Karpas-422 (cell line): ENCODE measurements around the gene CPHXL2. TPM values are rescaled to one million over a fixed set of nuclear protein-coding genes. Genes with fewer than 3 reads are reported as not detected.
A peak's percentile ranks its signal among the peaks of the same experiment; 100 is the strongest.

Source experiments
- DNase-seq: peaks from one replicate; pipeline ENCODE4 v3.0.0-alpha.2; 2015
- H2AFZ ChIP-seq: fragments of 200-600 bp; sonication (generic); 2 replicates; pipeline ENCODE4 v1.6.1; 2014; ENCODE audit warnings: antibody characterized with exemption, low read length, mixed read lengths
- H3K27ac ChIP-seq: fragments of 200-600 bp; sonication (generic); 2 replicates; pipeline ENCODE4 v1.5.1; 2014; ENCODE audit warnings: mild to moderate bottlenecking, low read length, moderate library complexity
- H3K27me3 ChIP-seq: fragments of 200-600 bp; sonication (generic); 2 replicates; pipeline ENCODE4 v1.6.1; 2014; ENCODE audit warnings: low read length, mixed read lengths
- H3K36me3 ChIP-seq: fragments of 200-600 bp; sonication (generic); 2 replicates; pipeline ENCODE4 v1.6.1; 2014; ENCODE audit warnings: low read length, mixed read lengths; ENCODE audit not compliant: insufficient read depth
- H3K4me1 ChIP-seq: fragments of 200-600 bp; sonication (generic); 2 replicates; pipeline ENCODE4 v1.6.1; 2014; ENCODE audit warnings: mild to moderate bottlenecking, low read length, mixed read lengths
- H3K4me2 ChIP-seq: fragments of 200-600 bp; sonication (generic); 2 replicates; pipeline ENCODE4 v1.6.1; 2014; ENCODE audit warnings: low read length, low read depth, mild to moderate bottlenecking; ENCODE audit not compliant: poor library complexity, severe bottlenecking
- H3K4me3 ChIP-seq: fragments of 200-600 bp; sonication (generic); 2 replicates; pipeline ENCODE4 v1.5.1; 2014; ENCODE audit warnings: mild to moderate bottlenecking, antibody characterized with exemption, low read length, mixed read lengths
- H3K79me2 ChIP-seq: fragments of 200-600 bp; sonication (generic); 2 replicates; pipeline ENCODE4 v1.6.1; 2014; ENCODE audit warnings: mild to moderate bottlenecking, low read length, mixed read lengths
- H3K9ac ChIP-seq: fragments of 200-600 bp; sonication (generic); 2 replicates; pipeline ENCODE4 v1.6.0; 2014; ENCODE audit warnings: low read length
- H3K9me2 ChIP-seq: fragments of 200-600 bp; sonication (generic), shearing (Covaris generic); replicated peaks from 2 replicates; pipeline ENCODE4 v1.6.0; 2014; ENCODE audit warnings: mild to moderate bottlenecking, low read length, moderate library complexity; ENCODE audit not compliant: insufficient read depth
- H3K9me3 ChIP-seq: fragments of 300-700, 200-600 bp; sonication (generic); 2 replicates; pipeline ENCODE4 v1.6.1; 2014; ENCODE audit warnings: low read length, mixed read lengths
- H4K20me1 ChIP-seq: fragments of 200-600 bp; sonication (generic); 2 replicates; pipeline ENCODE4 v1.6.1; 2014; ENCODE audit warnings: mild to moderate bottlenecking, antibody characterized with exemption, low read length, low read depth; ENCODE audit not compliant: insufficient read depth
- total RNA-seq: library from RNA; depleted of rRNA; stranded (reverse); fragments of >200 nt; shearing (Covaris generic); gene quantifications from 2 replicates; pipeline ENCODE4 v1.2.3, GENCODE V29; 2014; ENCODE audit warnings: low replicate concordance

The CPHXL2 gene
- total RNA-seq, 1 experiment from 2014 or later: not detected

DNA sequence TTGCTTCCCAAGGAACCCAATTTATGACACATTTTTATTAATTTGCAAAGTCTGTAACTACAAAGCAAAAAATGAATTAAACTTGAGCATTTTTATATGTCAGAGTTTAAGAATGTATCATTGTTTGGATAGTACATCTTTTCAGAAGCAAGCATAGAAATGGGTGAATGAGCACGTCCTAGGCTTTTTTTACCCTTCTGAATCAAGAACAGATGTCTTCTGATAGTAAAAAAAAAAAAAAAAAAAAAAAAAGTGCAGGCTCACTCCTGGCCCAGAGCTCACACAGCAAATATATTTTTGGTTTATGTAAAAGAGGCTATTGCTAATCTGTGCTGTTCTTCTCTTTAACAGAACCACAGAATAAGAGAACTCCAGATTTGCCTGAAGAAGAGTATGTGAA is 22.9 kb downstream of the CPHXL2 start:
- Histone ChIP-seq H3K9ac (peak overlapping the region; percentile 66), H3K4me3 (peak overlapping the region; percentile 55), H3K9me3 (no peaks in the 10 kb centered on the region), H2AFZ (no peak overlapping the region), H4K20me1 (peaks cover 5% of the 10 kb centered on the region; the same call in 1 of the 2 replicates), H3K4me2 (peak overlapping the region; percentile 98), H3K79me2 (peaks cover 83% of the 10 kb centered on the region), H3K4me1 (peaks cover 51% of the 10 kb centered on the region), H3K36me3 (peaks cover 45% of the 10 kb centered on the region), H3K9me2 (no peaks in the 10 kb centered on the region), H3K27ac (peak overlapping the region; percentile 92), H3K27me3 (no peaks in the 10 kb centered on the region)
- DNase-seq: peak; percentile 80

- peak overlapping the region; percentile 98 for H3K4me2 ChIP-seq
- peak; percentile 93 for DNase-seq
- H3K4me3 ChIP-seq: peak overlapping the region; percentile 95
- no peaks in the 10 kb centered on the region for H3K27me3 ChIP-seq
- peak overlapping the region; percentile 15 for H2AFZ ChIP-seq
- H3K9me2 ChIP-seq: no peaks in the 10 kb centered on the region
- peaks cover 23% of the 10 kb centered on the region for H4K20me1 ChIP-seq
- no peaks in the 10 kb centered on the region for H3K9me3 ChIP-seq
- H3K36me3 ChIP-seq: peaks cover 23% of the 10 kb centered on the region; the same call in 1 of the 2 replicates
- H3K79me2 ChIP-seq: peaks cover 95% of the 10 kb centered on the region
- peaks cover 64% of the 10 kb centered on the region for H3K4me1 ChIP-seq
- peak overlapping the region; percentile 92 for H3K27ac ChIP-seq
- peak overlapping the region; percentile 96 for H3K9ac ChIP-seq
These were observed 28.3 kb downstream of the CPHXL2 start for GRCh38 chr16:75648265-75649076.

DNA sequence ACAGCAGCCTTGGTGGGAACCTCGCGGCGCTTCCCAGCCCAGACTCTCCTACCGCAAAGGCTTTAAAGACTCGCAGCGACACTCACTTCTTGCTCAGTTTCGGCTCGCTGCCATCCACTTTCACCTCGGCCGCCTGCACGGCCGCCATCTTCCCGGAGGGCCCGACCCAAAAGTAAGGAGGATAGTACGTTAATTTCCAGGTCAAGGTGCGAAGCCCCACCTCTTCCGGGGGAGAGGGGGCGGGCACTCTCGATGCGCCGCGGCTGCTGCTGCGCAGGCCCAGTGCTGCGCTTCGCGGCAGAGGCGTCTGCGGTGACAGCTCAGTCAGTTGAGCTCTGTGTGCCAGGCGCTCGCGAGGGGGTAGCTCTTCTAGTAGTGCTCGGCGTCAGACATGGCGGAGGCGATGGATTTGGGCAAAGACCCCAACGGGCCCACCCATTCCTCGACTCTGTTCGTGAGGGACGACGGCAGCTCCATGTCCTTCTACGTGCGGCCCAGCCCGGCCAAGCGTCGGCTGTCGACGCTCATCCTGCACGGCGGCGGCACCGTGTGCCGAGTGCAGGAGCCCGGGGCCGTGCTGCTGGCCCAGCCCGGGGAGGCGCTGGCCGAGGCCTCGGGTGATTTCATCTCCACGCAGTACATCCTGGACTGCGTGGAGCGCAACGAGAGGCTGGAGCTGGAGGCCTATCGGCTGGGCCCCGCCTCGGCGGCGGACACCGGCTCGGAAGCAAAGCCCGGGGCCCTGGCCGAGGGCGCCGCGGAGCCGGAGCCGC is 29.1 kb downstream of the CPHXL2 start, which contains the start of the genes KARS1 and TERF2IP:
Gene KARS1, minus strand, starts transcription at position 174 of the 773 bp plus-strand sequence. Its CDS starts 26 bp downstream, at position 148.
Gene TERF2IP, plus strand, starts transcription at position 282 of the 773 bp plus-strand sequence. Its CDS starts 110 bp downstream, at position 392.
- peaks cover 56% of the 10 kb centered on the region for H3K4me1 ChIP-seq
- H4K20me1 ChIP-seq: peaks cover 23% of the 10 kb centered on the region
- peak within 1 kb of the TSS; percentile 96 for H3K9ac ChIP-seq
- peaks cover 95% of the 10 kb centered on the region for H3K79me2 ChIP-seq
- H3K4me2 ChIP-seq: peak within 1 kb of the TSS; percentile 98
- H3K9me3 ChIP-seq: no peaks in the 10 kb centered on the region
- H3K27ac ChIP-seq: peak within 1 kb of the TSS; percentile 92
- DNase-seq: peak; percentile 97
- no peaks in the 10 kb centered on the region for H3K27me3 ChIP-seq
- H3K36me3 ChIP-seq: peaks cover 27% of the 10 kb centered on the region; the same call in 1 of the 2 replicates
- peak within 1 kb of the TSS; percentile 69 for H2AFZ ChIP-seq
- H3K4me3 ChIP-seq: peak within 1 kb of the TSS; percentile 95
- no peaks in the 10 kb centered on the region for H3K9me2 ChIP-seq

DNA sequence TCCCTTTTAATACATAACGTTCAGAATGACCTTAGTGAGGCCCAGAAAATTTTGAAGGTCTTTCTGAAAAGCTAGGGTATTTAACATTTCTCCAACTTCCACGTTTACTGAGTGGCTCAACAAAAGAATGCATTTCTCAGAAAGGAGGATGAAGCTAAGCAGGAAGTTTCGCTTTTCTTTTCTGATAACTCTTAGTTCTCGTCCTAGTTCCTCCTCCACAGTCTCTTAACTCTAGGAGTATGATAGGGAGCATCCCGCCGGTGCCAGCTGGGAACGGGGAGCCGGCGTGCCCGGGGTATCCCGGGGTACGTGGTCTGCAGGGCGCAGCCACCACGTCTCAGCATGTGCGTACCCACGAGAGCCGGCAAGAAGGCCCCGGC is 29.7 kb downstream of the CPHXL2 start:
- Histone ChIP-seq H4K20me1 (peaks cover 21% of the 10 kb centered on the region), H2AFZ (peak overlapping the region; percentile 69; the same call in 1 of the 2 replicates), H3K79me2 (peaks cover 94% of the 10 kb centered on the region), H3K9ac (peak overlapping the region; percentile 96), H3K4me2 (peak overlapping the region; percentile 98), H3K9me2 (no peaks in the 10 kb centered on the region), H3K27ac (peak overlapping the region; percentile 39; the same call in 1 of the 2 replicates), H3K36me3 (peaks cover 27% of the 10 kb centered on the region; the same call in 1 of the 2 replicates), H3K4me3 (peak overlapping the region; percentile 95), H3K9me3 (no peaks in the 10 kb centered on the region), H3K27me3 (no peaks in the 10 kb centered on the region), H3K4me1 (peaks cover 50% of the 10 kb centered on the region)
- DNase-seq: no peak

GRCh38 chr16:75644240-75645012 is 32.4 kb downstream of the CPHXL2 start:
- no peak overlapping the region for H3K9ac ChIP-seq
- H3K9me3 ChIP-seq: no peaks in the 10 kb centered on the region
- DNase-seq: no peak
- no peak overlapping the region for H2AFZ ChIP-seq
- H3K4me1 ChIP-seq: peaks cover 24% of the 10 kb centered on the region
- peaks cover 23% of the 10 kb centered on the region for H4K20me1 ChIP-seq
- H3K9me2 ChIP-seq: no peaks in the 10 kb centered on the region
- peak overlapping the region; percentile 98 for H3K4me2 ChIP-seq
- H3K79me2 ChIP-seq: peaks cover 85% of the 10 kb centered on the region
- H3K4me3 ChIP-seq: no peak overlapping the region
- no peak overlapping the region for H3K27ac ChIP-seq
- no peaks in the 10 kb centered on the region for H3K27me3 ChIP-seq
- peaks cover 45% of the 10 kb centered on the region; the same call in 1 of the 2 replicates for H3K36me3 ChIP-seq

GRCh38 chr16:75640598-75640997 is 36.2 kb downstream of the CPHXL2 start:
- no peaks in the 10 kb centered on the region for H3K9me2 ChIP-seq
- H3K9ac ChIP-seq: no peak overlapping the region
- H3K36me3 ChIP-seq: peaks cover 63% of the 10 kb centered on the region
- no peak for DNase-seq
- no peaks in the 10 kb centered on the region for H3K9me3 ChIP-seq
- no peak overlapping the region for H3K27ac ChIP-seq
- H3K4me3 ChIP-seq: no peak overlapping the region
- no peaks in the 10 kb centered on the region for H3K27me3 ChIP-seq
- no peak overlapping the region for H2AFZ ChIP-seq
- H3K4me1 ChIP-seq: peaks cover 12% of the 10 kb centered on the region
- H3K79me2 ChIP-seq: peaks cover 63% of the 10 kb centered on the region
- no peak overlapping the region for H3K4me2 ChIP-seq
- H4K20me1 ChIP-seq: peaks cover 20% of the 10 kb centered on the region

DNA sequence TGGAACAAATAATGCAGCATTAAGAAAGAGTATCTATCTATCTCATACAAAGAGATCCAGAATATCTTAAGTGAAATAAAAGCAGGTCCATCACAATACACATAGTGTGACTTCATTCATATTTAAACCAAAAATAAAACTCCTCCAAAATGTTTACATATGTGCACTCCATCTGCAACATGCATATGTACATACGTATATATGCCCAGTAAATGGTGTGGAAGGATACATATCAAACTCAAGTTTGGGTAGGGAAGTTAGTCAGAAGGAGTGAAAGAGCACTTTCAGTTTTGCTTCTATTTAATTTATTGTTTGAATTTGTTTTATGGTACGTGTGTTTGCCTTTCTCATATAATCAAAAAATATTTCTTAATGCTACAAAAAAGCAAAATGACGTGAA is 41.8 kb downstream of the CPHXL2 start:
- Histone ChIP-seq H3K9ac (no peak overlapping the region), H3K27me3 (no peaks in the 10 kb centered on the region), H4K20me1 (no peaks in the 10 kb centered on the region), H3K4me2 (no peak overlapping the region), H3K9me3 (no peaks in the 10 kb centered on the region), H3K36me3 (peaks cover 57% of the 10 kb centered on the region), H3K4me1 (no peaks in the 10 kb centered on the region), H3K4me3 (no peak overlapping the region), H3K9me2 (no peaks in the 10 kb centered on the region), H3K79me2 (peaks cover 14% of the 10 kb centered on the region), H3K27ac (no peak overlapping the region), H2AFZ (no peak overlapping the region)
- DNase-seq: no peak
